Skeletal muscle tissue (tissue), 4 donors: ENCODE measurements around the gene DAGLA. TPM values are rescaled to one million over a fixed set of nuclear protein-coding genes. Genes with fewer than 3 reads are reported as not detected.
A peak's percentile ranks its signal among the peaks of the same experiment; 100 is the strongest.

Source experiments
- H3K27ac ChIP-seq: one replicate; pipeline ENCODE4 v1.7.0; 2013; ENCODE audit warnings: mild to moderate bottlenecking, low read depth, low read length, inconsistent platforms
- H3K27me3 ChIP-seq, 3 donors: one replicate each; pipeline ENCODE4 v1.7.0; 2013; ENCODE audit warnings: low read length in 3 of 3; ENCODE audit not compliant: control insufficient read depth in 3 of 3, insufficient read depth in 3 of 3
- H3K36me3 ChIP-seq, 3 donors: one replicate each; pipeline ENCODE4 v1.7.0; 2013; ENCODE audit warnings: low read length in 3 of 3; ENCODE audit not compliant: control insufficient read depth in 3 of 3, insufficient read depth in 3 of 3
- H3K4me1 ChIP-seq, 3 donors: one replicate each; pipeline ENCODE4 v1.7.0; 2013; ENCODE audit warnings: low read length in 3 of 3, mild to moderate bottlenecking in 3 of 3; ENCODE audit not compliant: control insufficient read depth in 3 of 3, insufficient read depth in 3 of 3
- H3K4me3 ChIP-seq, 3 donors: one replicate each; pipeline ENCODE4 v1.7.0; 2013; ENCODE audit warnings: low read length in 3 of 3
- H3K9ac ChIP-seq, 3 donors: one replicate each; pipeline ENCODE4 v1.7.0; 2013; ENCODE audit warnings: low read length in 3 of 3, mild to moderate bottlenecking in 3 of 3, moderate library complexity in 2 of 3, low read depth in 1 of 3
- H3K9me3 ChIP-seq, 3 donors: one replicate each; pipeline ENCODE4 v1.7.0; 2013; ENCODE audit warnings: low read length in 3 of 3; ENCODE audit not compliant: control insufficient read depth in 3 of 3
- total RNA-seq: library from RNA; depleted of rRNA; stranded (reverse); fragments of >200 nt; gene quantifications from one replicate; pipeline ENCODE4 v1.2.3, GENCODE V29; 2014
- donor health status: Osteomylitis.

The DAGLA gene
- total RNA-seq, 1 donor from 2014 or later: 1.0 TPM

DNA sequence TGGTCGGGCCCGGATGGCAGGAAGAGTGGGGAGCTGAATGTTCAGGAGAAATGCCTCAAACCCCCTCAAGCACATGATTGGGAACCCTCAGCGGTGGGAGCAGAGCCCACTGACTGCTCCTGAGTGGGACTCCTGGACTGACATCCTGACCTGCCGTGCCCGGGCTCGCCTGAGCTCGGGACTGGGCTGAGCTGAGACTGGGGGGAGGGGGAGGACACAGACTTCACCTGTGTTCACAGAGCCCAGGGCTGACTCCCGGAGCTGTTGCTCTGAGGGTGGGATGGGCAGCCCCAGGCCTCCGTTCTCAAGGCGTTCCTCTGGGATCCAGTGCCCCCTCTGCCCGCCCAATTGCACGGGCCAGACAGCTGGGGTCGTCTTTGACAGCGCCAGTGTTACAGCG lies 24.6 kb downstream of the DAGLA start:
- Histone ChIP-seq H3K9me3 (no peaks in the 10 kb centered on the region), H3K4me1 (peaks cover 21 to 49% (median 41%) of the 10 kb centered on the region in 3 donors)

DNA sequence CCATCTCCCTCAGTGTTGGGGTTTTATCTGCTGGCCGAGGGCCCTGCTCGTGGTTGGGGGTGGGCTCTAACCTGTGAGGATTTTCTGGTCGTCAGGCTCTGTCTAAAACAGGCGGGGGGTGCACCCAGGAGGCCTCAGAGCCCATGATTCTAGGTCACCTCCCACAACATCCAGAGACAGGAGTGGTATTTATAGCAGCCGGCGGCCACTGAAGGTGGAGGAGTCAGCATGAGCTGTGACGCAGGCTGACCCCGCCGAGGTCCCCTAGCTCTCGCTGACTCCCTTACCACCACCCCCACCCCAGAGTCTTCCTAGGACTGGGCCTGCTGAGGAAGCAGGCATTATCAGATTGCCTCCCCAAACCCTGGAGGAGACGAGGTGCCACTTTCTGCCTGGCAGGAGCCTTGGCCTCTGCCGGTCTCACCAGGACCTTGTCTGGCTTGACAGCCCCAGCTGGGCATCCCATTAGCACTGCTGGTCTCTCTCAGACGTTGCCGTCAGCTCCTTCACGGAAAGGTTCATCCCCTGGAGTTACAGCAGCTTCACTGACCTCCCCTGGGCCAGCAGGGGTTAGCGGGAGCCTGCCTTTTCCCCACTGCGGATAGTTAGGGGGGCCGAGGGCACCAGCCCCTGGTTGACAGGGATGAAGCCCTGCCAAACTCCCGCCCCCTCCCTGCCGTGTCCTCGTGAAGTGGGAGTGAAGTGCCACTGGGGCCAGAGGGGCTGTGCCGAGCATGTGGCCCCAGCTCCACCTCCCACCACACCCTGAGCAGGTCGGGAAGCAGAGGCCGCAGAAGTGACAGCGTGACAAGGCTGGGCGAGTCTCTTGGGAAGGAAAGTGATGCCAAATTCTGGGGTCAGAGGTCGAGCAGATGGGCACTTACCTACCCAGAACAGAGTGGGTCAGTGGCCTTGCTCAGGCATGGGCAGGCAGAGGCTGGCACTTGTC lies 26.5 kb downstream of the DAGLA start:
- H3K9ac ChIP-seq: no peak overlapping the region
- no peak overlapping the region for H3K27ac ChIP-seq
- H3K27me3 ChIP-seq: no peaks in the 10 kb centered on the region
- H3K9me3 ChIP-seq: no peaks in the 10 kb centered on the region
- no peaks in the 10 kb centered on the region for H3K36me3 ChIP-seq
- H3K4me1 ChIP-seq: peaks cover 3 to 38% (median 31%) of the 10 kb centered on the region in 3 donors
- no peak overlapping the region for H3K4me3 ChIP-seq

More for the DNA sequence above, 24.6 kb downstream of the DAGLA start:
- Histone ChIP-seq H3K9ac (no peak overlapping the region), H3K36me3 (no peaks in the 10 kb centered on the region), H3K4me3 (no peak overlapping the region), H3K27me3 (no peaks in the 10 kb centered on the region), H3K27ac (no peak overlapping the region)

DNA sequence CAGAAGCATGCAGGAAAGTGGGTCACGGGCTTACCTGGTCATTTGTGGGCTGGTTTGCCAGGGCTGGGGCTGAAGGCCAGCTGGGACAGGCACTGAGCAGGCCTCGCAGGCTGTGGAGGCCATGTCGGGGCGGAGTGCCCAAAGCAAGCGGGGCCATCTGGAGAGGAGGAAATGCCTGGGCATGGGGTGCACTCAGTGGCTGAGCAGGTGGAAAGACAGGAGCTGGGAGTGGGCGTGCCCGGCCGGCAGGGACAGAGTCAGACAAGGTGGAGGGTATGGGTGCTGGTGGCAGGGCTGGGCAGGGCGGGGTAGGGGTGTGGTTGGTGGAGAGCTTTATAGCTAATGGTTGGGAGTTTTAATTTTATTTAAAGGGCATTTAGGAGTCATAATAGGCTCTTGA lies 27.4 kb downstream of the DAGLA start:
- H3K27ac ChIP-seq: no peak overlapping the region

DNA sequence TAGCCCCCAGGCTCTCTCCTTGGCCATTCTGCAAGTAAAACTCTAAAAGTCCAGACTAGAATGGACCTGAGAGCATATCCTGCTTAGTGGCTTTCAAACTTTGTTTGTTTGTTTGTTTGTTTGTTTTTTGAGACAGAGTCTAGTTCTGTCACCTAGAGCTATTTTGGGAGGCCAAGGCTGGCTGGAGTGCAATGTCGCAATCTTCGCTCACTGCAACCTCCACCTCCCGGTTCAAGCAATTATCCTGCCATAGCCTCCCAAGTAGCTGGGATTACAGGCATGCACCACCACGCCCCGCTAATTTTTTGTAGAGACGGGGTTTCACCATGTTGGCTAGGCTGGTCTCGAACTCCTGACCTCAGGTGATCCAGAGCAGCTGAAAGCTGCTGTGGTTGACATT lies 28.9 kb downstream of the DAGLA start:
- H3K36me3 ChIP-seq: no peaks in the 10 kb centered on the region
- H3K9ac ChIP-seq: peak overlapping the region in 1 of 3 donors; percentile 20
- H3K27ac ChIP-seq: no peak overlapping the region
- H3K9me3 ChIP-seq: no peaks in the 10 kb centered on the region
- peaks cover 3 to 34% (median 31%) of the 10 kb centered on the region in 3 donors for H3K4me1 ChIP-seq
- H3K27me3 ChIP-seq: no peaks in the 10 kb centered on the region
- no peak overlapping the region for H3K4me3 ChIP-seq

More for the DNA sequence above, 27.4 kb downstream of the DAGLA start:
- Histone ChIP-seq H3K27me3 (no peaks in the 10 kb centered on the region), H3K9me3 (no peaks in the 10 kb centered on the region), H3K36me3 (no peaks in the 10 kb centered on the region), H3K4me3 (no peak overlapping the region), H3K9ac (peak overlapping the region in 1 of 3 donors; percentile 3), H3K4me1 (peaks cover 3 to 38% (median 31%) of the 10 kb centered on the region in 3 donors)

DNA sequence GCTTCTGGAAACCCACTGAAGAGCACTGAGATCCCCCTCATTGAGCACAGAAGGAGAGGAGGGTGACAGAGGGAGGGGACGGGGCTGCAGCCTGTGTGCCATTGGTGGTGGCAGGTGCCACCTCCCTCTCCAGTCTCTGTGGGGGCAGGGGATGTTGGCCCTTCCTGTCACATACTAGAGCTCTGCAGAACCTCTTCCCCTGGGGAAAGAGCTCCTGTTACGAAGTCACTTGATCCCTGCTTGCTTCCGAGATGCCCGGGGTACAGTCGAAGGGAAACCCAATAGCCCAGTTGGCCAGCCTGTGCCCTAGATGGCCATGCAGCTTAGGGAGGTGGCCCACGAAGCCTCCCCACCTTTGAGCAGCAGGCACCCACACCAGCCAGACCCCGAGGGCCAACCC lies 29.4 kb downstream of the DAGLA start:
- H3K27me3 ChIP-seq: no peaks in the 10 kb centered on the region
- H3K27ac ChIP-seq: no peak overlapping the region
- peaks cover 3 to 34% (median 31%) of the 10 kb centered on the region in 3 donors for H3K4me1 ChIP-seq

DNA sequence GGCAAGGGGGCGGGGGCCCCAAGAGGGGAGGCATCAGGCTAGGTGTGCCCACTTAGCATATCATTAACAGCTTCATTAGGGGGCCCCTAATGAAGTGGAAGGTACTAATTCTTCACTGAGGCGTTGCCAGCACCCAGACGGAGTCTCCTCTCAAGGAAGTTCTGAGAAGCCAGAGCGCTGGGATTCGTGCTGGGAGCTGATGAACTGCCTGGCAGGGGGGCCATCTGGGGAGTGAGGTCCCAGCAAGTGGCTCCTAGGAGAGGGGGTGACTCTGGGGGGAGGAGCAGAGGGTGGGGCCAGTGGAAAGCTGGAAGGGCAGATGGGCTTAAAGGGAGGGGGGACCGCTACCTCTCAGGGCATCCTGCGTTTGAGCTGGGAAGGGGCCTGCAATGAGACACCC lies 29.8 kb downstream of the DAGLA start:
- no peak overlapping the region for H3K4me3 ChIP-seq
- no peaks in the 10 kb centered on the region for H3K36me3 ChIP-seq
- H3K27me3 ChIP-seq: no peaks in the 10 kb centered on the region
- peaks cover 3 to 37% (median 31%) of the 10 kb centered on the region in 3 donors for H3K4me1 ChIP-seq
- H3K27ac ChIP-seq: no peak overlapping the region
- H3K9me3 ChIP-seq: no peaks in the 10 kb centered on the region
- peak overlapping the region in 1 of 3 donors; percentile 16 for H3K9ac ChIP-seq

More for the DNA sequence above, 29.4 kb downstream of the DAGLA start:
- H3K9ac ChIP-seq: peak overlapping the region in 1 of 3 donors; percentile 16
- H3K36me3 ChIP-seq: no peaks in the 10 kb centered on the region
- H3K9me3 ChIP-seq: no peaks in the 10 kb centered on the region
- no peak overlapping the region for H3K4me3 ChIP-seq

DNA sequence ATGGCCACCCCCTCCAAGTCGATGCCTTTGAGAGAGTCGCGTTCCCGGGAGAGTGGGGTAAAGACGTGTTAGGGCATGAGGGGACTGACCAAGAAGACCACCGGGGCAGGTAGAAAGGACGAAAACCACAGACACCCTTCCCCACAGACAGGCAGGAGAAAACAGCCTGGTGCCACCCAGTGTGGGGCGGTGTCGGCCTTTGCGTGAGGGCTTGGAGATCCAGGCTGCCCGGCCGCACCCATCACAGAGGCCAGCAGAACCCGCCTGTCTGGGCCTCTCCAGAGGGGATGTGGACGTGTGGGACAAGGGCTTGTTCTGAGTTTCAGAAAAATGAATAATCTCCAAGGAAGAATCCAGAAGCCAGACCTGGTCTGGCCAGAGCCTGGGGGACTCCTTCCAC lies 30.8 kb downstream of the DAGLA start:
- Histone ChIP-seq H3K36me3 (no peaks in the 10 kb centered on the region), H3K4me3 (no peak overlapping the region), H3K27me3 (no peaks in the 10 kb centered on the region), H3K9me3 (no peaks in the 10 kb centered on the region), H3K9ac (no peak overlapping the region), H3K4me1 (peaks cover 5 to 42% (median 30%) of the 10 kb centered on the region in 3 donors), H3K27ac (no peak overlapping the region)

DNA sequence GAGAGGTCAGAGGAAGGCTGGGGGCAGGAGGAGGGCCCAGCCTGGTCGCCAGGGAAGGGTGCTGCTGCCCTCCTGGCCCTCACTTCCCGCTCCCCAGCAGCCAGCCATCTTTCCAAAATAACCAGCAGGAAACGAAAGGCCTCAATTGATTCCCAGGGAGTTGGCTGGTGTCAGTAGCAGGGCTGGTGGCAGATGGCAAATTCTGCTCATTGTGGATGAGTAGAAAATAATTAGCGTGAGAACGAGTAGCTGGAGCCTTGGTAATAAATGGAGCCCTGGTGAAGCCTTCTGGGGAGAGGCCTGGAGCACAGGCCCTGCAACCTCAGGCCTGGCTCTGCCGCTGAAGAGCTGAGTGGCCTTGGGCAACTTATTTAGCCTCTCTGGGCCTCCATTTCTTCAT lies 31.3 kb downstream of the DAGLA start:
- H3K4me3 ChIP-seq: no peak overlapping the region
- H3K27me3 ChIP-seq: no peaks in the 10 kb centered on the region
- no peaks in the 10 kb centered on the region for H3K9me3 ChIP-seq
- H3K9ac ChIP-seq: peak overlapping the region in 1 of 3 donors; percentile 51
- H3K27ac ChIP-seq: no peak overlapping the region
- no peaks in the 10 kb centered on the region for H3K36me3 ChIP-seq
- peaks cover 6 to 41% (median 28%) of the 10 kb centered on the region in 3 donors for H3K4me1 ChIP-seq

DNA sequence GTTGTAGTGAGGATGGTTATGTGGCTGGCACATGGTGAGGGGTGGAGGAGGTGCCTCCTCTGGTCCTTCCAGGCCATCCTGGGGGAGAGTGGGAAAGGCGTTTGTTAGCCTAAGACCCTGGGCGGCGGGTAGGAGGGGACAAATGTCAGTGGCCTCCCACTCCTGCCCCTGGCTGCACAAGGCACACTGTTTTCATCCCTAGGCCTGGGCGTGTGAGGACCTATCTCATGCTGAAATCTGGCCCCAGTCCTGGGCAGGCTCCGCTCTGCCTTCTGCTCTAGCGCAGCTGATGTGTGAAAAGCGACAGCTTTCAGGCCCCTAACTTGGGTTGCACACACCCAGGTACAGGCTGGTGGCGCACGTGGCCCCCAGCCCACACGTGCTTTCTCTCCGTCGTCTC lies 32.1 kb downstream of the DAGLA start:
- Histone ChIP-seq H3K9me3 (no peaks in the 10 kb centered on the region), H3K27ac (no peak overlapping the region), H3K36me3 (no peaks in the 10 kb centered on the region), H3K27me3 (no peaks in the 10 kb centered on the region), H3K9ac (peak overlapping the region in 1 of 3 donors; percentile 20), H3K4me3 (no peak overlapping the region), H3K4me1 (peaks cover 5 to 35% (median 24%) of the 10 kb centered on the region in 3 donors)

DNA sequence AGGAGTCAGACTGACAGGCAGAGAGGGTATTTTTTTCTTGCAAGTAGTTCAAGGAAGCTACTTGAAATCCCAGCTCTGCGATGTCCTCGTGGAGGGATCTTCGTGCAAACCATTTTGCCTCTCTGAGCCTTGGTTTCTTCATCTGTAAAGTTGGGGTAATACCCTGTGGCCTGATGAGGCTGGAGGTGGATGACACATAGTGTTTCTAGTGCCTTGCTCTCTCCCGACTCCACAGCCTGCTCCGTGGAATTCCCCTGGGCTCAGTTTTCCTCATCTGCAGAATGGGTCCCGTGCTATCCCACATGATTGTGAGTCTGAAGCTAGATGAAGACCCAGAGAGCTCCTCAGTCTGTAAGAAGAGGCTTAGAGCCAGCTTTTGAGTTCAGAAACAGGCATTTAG lies 32.7 kb downstream of the DAGLA start:
- Histone ChIP-seq H3K27ac (no peak overlapping the region), H3K9me3 (no peaks in the 10 kb centered on the region), H3K27me3 (no peaks in the 10 kb centered on the region), H3K36me3 (no peaks in the 10 kb centered on the region), H3K4me3 (no peak overlapping the region), H3K4me1 (peaks cover 3 to 34% (median 22%) of the 10 kb centered on the region in 3 donors), H3K9ac (no peak overlapping the region)
